HepG2 (cell line): Measurements from ENCODE around the gene CRHR1. TPM values are rescaled to one million over a fixed set of nuclear protein-coding genes. Genes with fewer than 3 reads are reported as not detected.
A peak's percentile ranks its signal among the peaks of the same experiment; 100 is the strongest.

ENCODE experiments used
- AHR ChIP-seq: IDR thresholded peaks from 2 replicates; pipeline ENCODE4 v1.6.1; 2018; ENCODE audit warnings: missing genetic modification reagents, missing compliant biosample characterization
- AKAP8 ChIP-seq: sonication (generic); formaldehyde crosslinking; IDR thresholded peaks from 2 replicates; pipeline ENCODE4 v1.5.1; 2020; ENCODE audit warnings: mild to moderate bottlenecking, missing genetic modification reagents
- CBFB ChIP-seq: sonication (generic); formaldehyde crosslinking; IDR thresholded peaks from 2 replicates; pipeline ENCODE4 v1.4.0; 2020; ENCODE audit warnings: missing genetic modification reagents
- CHD4 ChIP-seq: fragments of 200-600 bp; sonication (generic); IDR thresholded peaks from 2 replicates; pipeline ENCODE4 v1.7.0; 2017; ENCODE audit warnings: mild to moderate bottlenecking, low read length, borderline replicate concordance
- GATAD2A ChIP-seq: IDR thresholded peaks from 2 replicates; pipeline ENCODE4 v1.6.1; 2016
- HNRNPH1 ChIP-seq: fragments of 200-400 bp; formaldehyde crosslinking; optimal IDR thresholded peaks from 2 replicates; pipeline ENCODE3; 2017; ENCODE audit warnings: mild to moderate bottlenecking, low read depth, low read length
- IKZF1 ChIP-seq: fragments of 450-650 bp; IDR thresholded peaks from 2 replicates; pipeline ENCODE4 v1.7.1; 2016
- KDM2A ChIP-seq: sonication (generic); formaldehyde crosslinking; IDR thresholded peaks from 2 replicates; pipeline ENCODE4 v1.4.0; 2020; ENCODE audit warnings: low read depth, missing genetic modification reagents, borderline replicate concordance
- KDM6A ChIP-seq: IDR thresholded peaks from 2 replicates; pipeline ENCODE4 v1.6.1; 2016; ENCODE audit warnings: low read depth
- MTA1 ChIP-seq: sonication (generic); formaldehyde crosslinking; IDR thresholded peaks from 2 replicates; pipeline ENCODE4 v1.4.0; 2020; ENCODE audit warnings: missing genetic modification reagents, mild to moderate bottlenecking, borderline replicate concordance
- NFKBIZ ChIP-seq: IDR thresholded peaks from 2 replicates; pipeline ENCODE4 v1.6.1; 2018; ENCODE audit warnings: missing genetic modification reagents, missing compliant biosample characterization
- RBM22 ChIP-seq: fragments of 200-400 bp; formaldehyde crosslinking; optimal IDR thresholded peaks from 2 replicates; pipeline ENCODE3; 2017; ENCODE audit warnings: mild to moderate bottlenecking, low read length, moderate library complexity
- RFX5 ChIP-seq: IDR thresholded peaks from 2 replicates; pipeline ENCODE4 v1.6.1; 2011; ENCODE audit warnings: low read depth, low read length, improper control_type of control experiment
- SMC3 ChIP-seq: IDR thresholded peaks from 2 replicates; pipeline ENCODE4 v1.6.1; 2011; ENCODE audit warnings: low read length, improper control_type of control experiment
- STAG1 ChIP-seq: sonication (generic); formaldehyde crosslinking; IDR thresholded peaks from 2 replicates; pipeline ENCODE4 v1.4.0; 2020; ENCODE audit warnings: missing genetic modification reagents
- STAT6 ChIP-seq: sonication (generic); formaldehyde crosslinking; IDR thresholded peaks from 2 replicates; pipeline ENCODE4 v1.4.0; 2020; ENCODE audit warnings: missing genetic modification reagents, mild to moderate bottlenecking, borderline replicate concordance
- TAF15 ChIP-seq: fragments of 200-400 bp; formaldehyde crosslinking; IDR thresholded peaks from one replicate; pipeline ENCODE4 v1.6.1; 2018; ENCODE audit warnings: mild to moderate bottlenecking, low read depth, low read length; ENCODE audit not compliant: poor library complexity, severe bottlenecking
- TOE1 ChIP-seq: sonication (generic); formaldehyde crosslinking; IDR thresholded peaks from 2 replicates; pipeline ENCODE4 v1.4.0; 2020; ENCODE audit warnings: mild to moderate bottlenecking, missing genetic modification reagents
- ZC3H13 ChIP-seq: sonication (generic); formaldehyde crosslinking; IDR thresholded peaks from 2 replicates; pipeline ENCODE4 v1.8.1; 2023; ENCODE audit warnings: mild to moderate bottlenecking, missing genetic modification reagents, moderate library complexity
- ZFP62 ChIP-seq: sonication (generic); formaldehyde crosslinking; IDR thresholded peaks from 2 replicates; pipeline ENCODE4 v1.4.0; 2020; ENCODE audit warnings: missing genetic modification reagents
- ZMYM3 ChIP-seq: sonication (generic); formaldehyde crosslinking; IDR thresholded peaks from 2 replicates; pipeline ENCODE4 v1.5.1; 2020; ENCODE audit warnings: mild to moderate bottlenecking, missing genetic modification reagents
- ZNF326 ChIP-seq: sonication (generic); formaldehyde crosslinking; IDR thresholded peaks from 2 replicates; pipeline ENCODE4 v1.4.0; 2020; ENCODE audit warnings: missing genetic modification reagents, borderline replicate concordance
- ZNF33B ChIP-seq: sonication (generic); formaldehyde crosslinking; IDR thresholded peaks from 2 replicates; pipeline ENCODE4 v1.5.1; 2020; ENCODE audit warnings: mild to moderate bottlenecking, missing genetic modification reagents
- ZNF552 ChIP-seq: sonication (generic); formaldehyde crosslinking; IDR thresholded peaks from 2 replicates; pipeline ENCODE4 v1.9.0; 2022; ENCODE audit warnings: missing genetic modification reagents, mild to moderate bottlenecking, borderline replicate concordance
- ZNF557 ChIP-seq: sonication (generic); formaldehyde crosslinking; IDR thresholded peaks from 2 replicates; pipeline ENCODE4 v1.4.0; 2020; ENCODE audit warnings: missing genetic modification reagents
- ZNF563 ChIP-seq: sonication (generic); formaldehyde crosslinking; IDR thresholded peaks from 2 replicates; pipeline ENCODE4 v1.8.0; 2022; ENCODE audit warnings: mild to moderate bottlenecking, moderate library complexity, missing genetic modification reagents
- polyA plus RNA-seq, 8 experiments: library from polyadenylated mRNA; depleted of rRNA in 3 of 8; stranded (reverse) in 7 of 8; unstranded in 1 of 8; fragments of >200 nt; fragmentation: Illumina TruSeq in 4 of 8; extraction: Trizol in 4 of 8; gene quantifications; 2 replicates each; pipeline versions ENCODE4 v1.2.1 to v1.2.3, GENCODE V29; 2011 to 2016; ENCODE audit warnings: low read depth in 4 of 8, missing spikeins in 1 of 8, mixed read lengths in 1 of 8; ENCODE audit not compliant: insufficient read depth in 1 of 8
- total RNA-seq, 5 experiments: library from RNA; depleted of rRNA; stranded (reverse); fragments of >200 nt; fragmentation: Illumina TruSeq; extraction: Trizol; gene quantifications; 2 replicates each; pipeline ENCODE4 v1.2.3, GENCODE V29; 2016; ENCODE audit warnings: low read depth in 1 of 5
- TF ChIP-seq, protein P1 (sequence below): sonication (generic); formaldehyde crosslinking; IDR thresholded peaks from 2 replicates; pipeline ENCODE4 v1.5.0; 2020; ENCODE audit warnings: missing genetic modification reagents, mild to moderate bottlenecking, borderline replicate concordance
- TF ChIP-seq, protein P2 (sequence below): sonication (generic); formaldehyde crosslinking; IDR thresholded peaks from 2 replicates; pipeline ENCODE4 v1.5.1; 2020; ENCODE audit warnings: missing genetic modification reagents, mild to moderate bottlenecking, borderline replicate concordance

CRHR1 gene
- total and polyA plus RNA-seq, 2 of the 13 experiments (the other 11 are each of a cell fraction or from before 2014, with no cell fraction given) = not detected

- TF ChIP-seq RBM22 (no peak), CHD4 (no peak), NFKBIZ (CRISPR knock-in tag) (no peak), AHR (no peak), HNRNPH1 (no peak), ZNF552 (no peak), GATAD2A (CRISPR knock-in tag) (0 out of 2 replicates have a peak, but pooled peaks have one; percentile 12), SMC3 (peak; percentile 78), KDM6A (CRISPR knock-in tag) (no peak), ZNF33B (no peak), MTA1 (no peak), ZNF563 (CRISPR knock-in tag) (no peak), ZNF326 (CRISPR knock-in tag) (no peak), RFX5 (no peak), STAT6 (CRISPR knock-in tag) (no peak), ZC3H13 (CRISPR knock-in tag) (no peak), AKAP8 (CRISPR knock-in tag) (no peak), STAG1 (CRISPR knock-in tag) (peak; percentile 87), CBFB (CRISPR knock-in tag) (no peak), ZMYM3 (CRISPR knock-in tag) (no peak), IKZF1 (no peak), TOE1 (CRISPR knock-in tag) (0 out of 2 replicates have a peak, but pooled peaks have one; percentile 28), ZNF557 (no peak), KDM2A (CRISPR knock-in tag) (0 out of 2 replicates have a peak, but pooled peaks have one; percentile 15), ZFP62 (CRISPR knock-in tag) (no peak), TAF15 (no peak)
- TF ChIP-seq, protein P1, sequence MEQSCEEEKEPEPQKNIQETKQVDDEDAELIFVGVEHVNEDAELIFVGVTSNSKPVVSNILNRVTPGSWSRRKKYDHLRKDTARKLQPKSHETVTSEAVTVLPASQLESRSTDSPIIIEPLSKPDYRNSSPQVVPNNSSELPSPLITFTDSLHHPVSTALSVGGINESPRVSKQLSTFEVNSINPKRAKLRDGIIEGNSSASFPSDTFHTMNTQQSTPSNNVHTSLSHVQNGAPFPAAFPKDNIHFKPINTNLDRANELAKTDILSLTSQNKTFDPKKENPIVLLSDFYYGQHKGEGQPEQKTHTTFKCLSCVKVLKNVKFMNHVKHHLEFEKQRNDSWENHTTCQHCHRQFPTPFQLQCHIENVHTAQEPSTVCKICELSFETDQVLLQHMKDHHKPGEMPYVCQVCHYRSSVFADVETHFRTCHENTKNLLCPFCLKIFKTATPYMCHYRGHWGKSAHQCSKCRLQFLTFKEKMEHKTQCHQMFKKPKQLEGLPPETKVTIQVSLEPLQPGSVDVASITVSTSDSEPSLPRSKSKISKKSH = no peak
- TF ChIP-seq, protein P2, sequence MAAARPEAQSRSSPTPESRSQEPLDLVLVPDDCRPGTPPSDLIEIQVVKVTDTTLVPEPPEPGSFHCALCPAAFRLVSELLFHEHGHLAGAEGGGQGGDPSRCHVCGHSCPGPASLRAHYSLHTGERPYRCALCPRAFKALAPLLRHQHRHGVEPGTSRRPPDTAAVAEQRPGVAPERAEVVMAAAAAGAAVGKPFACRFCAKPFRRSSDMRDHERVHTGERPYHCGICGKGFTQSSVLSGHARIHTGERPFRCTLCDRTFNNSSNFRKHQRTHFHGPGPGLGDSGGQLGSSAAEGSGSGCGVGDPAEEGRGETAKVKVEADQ = no peak
Observed at GRCh38 chr17:45852535-45853297, 68.6 kb downstream of the CRHR1 start (continued).
